Tibial nerve (tissue), 4 donors: ENCODE measurements around the gene KIAA2012. TPM values are rescaled to one million over a fixed set of nuclear protein-coding genes. Genes with fewer than 3 reads are reported as not detected.

ENCODE experiments used
- DNase-seq, 2 donors: peaks; one replicate each; pipeline ENCODE4 v3.0.0-alpha.2; 2019; ENCODE audit warnings: low spot score in 2 of 2
- H3K27ac ChIP-seq, 4 donors: fragments of 200-600 bp; sonication (generic) in 3 of 4; one replicate each; pipeline ENCODE4 v1.5.1; 2017 to 2019; ENCODE audit warnings: mild to moderate bottlenecking in 1 of 4
- H3K27me3 ChIP-seq, 2 donors: fragments of 200-600 bp; sonication (generic) in 1 of 2; one replicate each; pipeline versions ENCODE4 v1.5.1 to v1.6.0; 2017 to 2019
- H3K36me3 ChIP-seq, 3 donors: fragments of 200-600 bp; sonication (generic); one replicate each; pipeline ENCODE4 v1.5.1; 2018 to 2019
- H3K4me1 ChIP-seq, 4 donors: fragments of 200-600 bp; sonication (generic) in 3 of 4; one replicate each; pipeline ENCODE4 v1.5.1; 2017 to 2019
- H3K4me3 ChIP-seq, 4 donors: fragments of 200-600 bp; sonication (generic) in 3 of 4; one replicate each; pipeline ENCODE4 v1.5.1; 2017 to 2019; ENCODE audit warnings: mild to moderate bottlenecking in 1 of 4, moderate library complexity in 1 of 4
- H3K9me3 ChIP-seq, 4 donors: fragments of 200-600 bp; sonication (generic) in 3 of 4; one replicate each; pipeline ENCODE4 v1.5.1; 2017 to 2019
- EP300 ChIP-seq, 2 donors: sonication (generic); formaldehyde crosslinking; IDR thresholded peaks; one replicate each; pipeline ENCODE4 v1.6.1; 2017; ENCODE audit warnings: antibody characterized with exemption in 2 of 2, mild to moderate bottlenecking in 1 of 2
- POLR2A ChIP-seq, 2 donors: fragments of 450-650 bp; IDR thresholded peaks; one replicate each; pipeline ENCODE4 v1.6.1; 2017; ENCODE audit warnings: antibody characterized with exemption in 2 of 2, mild to moderate bottlenecking in 2 of 2, moderate library complexity in 2 of 2
- WGBS, 2 donors: methylation state at CpG; one replicate each; pipeline ENCODE4 v1.1.5; 2018; 5-methylcytosine and 5-hydroxymethylcytosine counted together
- total RNA-seq, 4 donors: library from RNA; depleted of rRNA; stranded (reverse); fragments of >200 nt; gene quantifications; one replicate each; pipeline ENCODE4 v1.1.0, GENCODE V29; 2016
- TF ChIP-seq, protein P1 (sequence below), 5 experiments: fragments of 200-600 bp in 3 of 5; fragments of 450-650 bp in 2 of 5; sonication (generic) in 3 of 5; IDR thresholded peaks; one replicate each; pipeline ENCODE4 v1.5.1; 2016 to 2019; ENCODE audit warnings: antibody characterized with exemption in 5 of 5, mild to moderate bottlenecking in 3 of 5, moderate library complexity in 2 of 5

The KIAA2012 gene
- total RNA-seq, 4 donors from 2014 or later, result not detected

GRCh38 chr2:202105025-202105424 lies 32.0 kb downstream of the KIAA2012 start:
- peaks cover 0 to 12% (median 3%) of the 10 kb centered on the region in 4 donors for H3K4me1 ChIP-seq
- no peak for TF ChIP-seq EP300 (IDR thresholded peaks at IDR 0.05)
- no peak for TF ChIP-seq POLR2A (IDR thresholded peaks at IDR 0.05)
- TF ChIP-seq, protein P1, sequence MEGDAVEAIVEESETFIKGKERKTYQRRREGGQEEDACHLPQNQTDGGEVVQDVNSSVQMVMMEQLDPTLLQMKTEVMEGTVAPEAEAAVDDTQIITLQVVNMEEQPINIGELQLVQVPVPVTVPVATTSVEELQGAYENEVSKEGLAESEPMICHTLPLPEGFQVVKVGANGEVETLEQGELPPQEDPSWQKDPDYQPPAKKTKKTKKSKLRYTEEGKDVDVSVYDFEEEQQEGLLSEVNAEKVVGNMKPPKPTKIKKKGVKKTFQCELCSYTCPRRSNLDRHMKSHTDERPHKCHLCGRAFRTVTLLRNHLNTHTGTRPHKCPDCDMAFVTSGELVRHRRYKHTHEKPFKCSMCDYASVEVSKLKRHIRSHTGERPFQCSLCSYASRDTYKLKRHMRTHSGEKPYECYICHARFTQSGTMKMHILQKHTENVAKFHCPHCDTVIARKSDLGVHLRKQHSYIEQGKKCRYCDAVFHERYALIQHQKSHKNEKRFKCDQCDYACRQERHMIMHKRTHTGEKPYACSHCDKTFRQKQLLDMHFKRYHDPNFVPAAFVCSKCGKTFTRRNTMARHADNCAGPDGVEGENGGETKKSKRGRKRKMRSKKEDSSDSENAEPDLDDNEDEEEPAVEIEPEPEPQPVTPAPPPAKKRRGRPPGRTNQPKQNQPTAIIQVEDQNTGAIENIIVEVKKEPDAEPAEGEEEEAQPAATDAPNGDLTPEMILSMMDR (IDR thresholded peaks at IDR 0.05), result no peak
- H3K36me3 ChIP-seq, result no peaks in the 10 kb centered on the region
- DNase-seq, result no peak
- H3K27me3 ChIP-seq, result no peaks in the 10 kb centered on the region
- H3K9me3 ChIP-seq, result no peaks in the 10 kb centered on the region
- H3K4me3 ChIP-seq, result no peak overlapping the region
- no peak overlapping the region for H3K27ac ChIP-seq

DNA sequence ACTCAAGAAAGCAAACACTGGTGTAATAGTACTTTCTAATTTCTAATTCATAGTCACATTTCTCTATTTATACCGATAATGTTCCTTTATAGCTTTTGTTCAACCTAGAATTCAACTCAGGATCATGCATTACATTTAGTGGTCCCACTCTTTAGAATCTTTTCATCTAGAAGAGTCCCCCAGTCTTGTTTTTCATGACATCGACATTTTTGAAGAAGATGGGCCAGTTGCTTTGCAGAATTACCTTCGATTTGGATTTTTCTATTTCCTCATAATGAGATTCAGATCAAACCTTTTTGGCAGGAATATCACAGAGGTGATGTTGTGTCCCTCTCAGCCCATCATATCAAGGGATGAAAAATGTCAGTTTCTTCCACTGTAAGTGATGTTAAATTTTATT lies 35.3 kb downstream of the KIAA2012 start:
- 95 to 96% methylated on average over 3 of the region's 3 CpGs for WGBS, 2 donors
- Histone ChIP-seq H3K36me3 (no peaks in the 10 kb centered on the region), H3K4me1 (peaks cover 0 to 23% (median 6%) of the 10 kb centered on the region in 4 donors), H3K4me3 (no peak overlapping the region), H3K27ac (no peak overlapping the region), H3K27me3 (no peaks in the 10 kb centered on the region), H3K9me3 (no peaks in the 10 kb centered on the region)
- TF ChIP-seq EP300 (IDR thresholded peaks at IDR 0.05), result no peak
- no peak for TF ChIP-seq POLR2A (IDR thresholded peaks at IDR 0.05)
- TF ChIP-seq, protein P1 (IDR thresholded peaks at IDR 0.05), result no peak
- no peak for DNase-seq

- Histone ChIP-seq H3K9me3 (no peaks in the 10 kb centered on the region), H3K4me1 (peaks cover 0 to 23% (median 6%) of the 10 kb centered on the region in 4 donors), H3K4me3 (no peak overlapping the region), H3K27me3 (no peaks in the 10 kb centered on the region), H3K36me3 (no peaks in the 10 kb centered on the region), H3K27ac (no peak overlapping the region)
- 48 to 53% methylated on average over 6 of the region's 6 CpGs for WGBS, 2 donors
- no peak for DNase-seq
- TF ChIP-seq, protein P1 (IDR thresholded peaks at IDR 0.05), result no peak
- TF ChIP-seq EP300 (IDR thresholded peaks at IDR 0.05) (no peak), POLR2A (IDR thresholded peaks at IDR 0.05) (no peak)
Measured at GRCh38 chr2:202109139-202109736, 36.2 kb downstream of the KIAA2012 start.

- Histone ChIP-seq H3K4me3 (no peak overlapping the region), H3K9me3 (no peaks in the 10 kb centered on the region), H3K4me1 (peaks cover 0 to 23% (median 6%) of the 10 kb centered on the region in 4 donors), H3K27me3 (no peaks in the 10 kb centered on the region), H3K36me3 (no peaks in the 10 kb centered on the region), H3K27ac (no peak overlapping the region)
- TF ChIP-seq, protein P1 (IDR thresholded peaks at IDR 0.05), result no peak
- no peak for TF ChIP-seq POLR2A (IDR thresholded peaks at IDR 0.05)
- TF ChIP-seq EP300 (IDR thresholded peaks at IDR 0.05), result peak in 1 of 2 donors; percentile 39
- peak; percentile 19 to 44 for DNase-seq
- 23 to 42% methylated on average over 5 of the region's 5 CpGs for WGBS, 2 donors
Measured at GRCh38 chr2:202109737-202110184, 36.7 kb downstream of the KIAA2012 start.

DNA sequence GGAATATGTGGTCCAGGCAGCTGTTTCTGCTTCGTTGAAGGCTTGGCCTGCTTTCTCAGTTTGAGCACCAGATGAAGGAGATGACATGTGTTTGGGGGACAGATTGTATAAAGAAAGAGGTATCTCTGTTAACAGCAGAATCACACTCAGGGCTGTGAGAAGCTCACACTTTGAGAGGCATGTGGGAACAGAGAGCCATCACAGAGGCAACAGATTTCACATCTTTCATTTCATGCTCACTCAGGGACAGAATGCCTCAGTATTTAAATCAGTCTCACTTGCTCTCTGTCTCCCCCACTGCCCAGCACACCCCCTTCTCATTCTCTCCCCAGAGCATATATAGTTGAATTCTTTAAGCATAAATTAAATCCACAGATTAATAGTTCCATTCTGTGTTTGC lies 37.4 kb downstream of the KIAA2012 start:
- TF ChIP-seq, protein P1 (IDR thresholded peaks at IDR 0.05), result no peak
- TF ChIP-seq EP300 (IDR thresholded peaks at IDR 0.05) (no peak), POLR2A (IDR thresholded peaks at IDR 0.05) (no peak)
- H3K27ac ChIP-seq, result no peak overlapping the region
- no peaks in the 10 kb centered on the region for H3K36me3 ChIP-seq
- 42 to 62% methylated on average over 1 of the region's 1 CpG for WGBS, 2 donors
- H3K9me3 ChIP-seq, result no peaks in the 10 kb centered on the region
- H3K27me3 ChIP-seq, result no peaks in the 10 kb centered on the region
- DNase-seq, result no peak
- H3K4me3 ChIP-seq, result no peak overlapping the region
- peaks cover 0 to 29% (median 6%) of the 10 kb centered on the region in 4 donors for H3K4me1 ChIP-seq
